Esophagus squamous epithelium (tissue), 4 donors: ENCODE measurements around the gene TAF10.

ENCODE experiments used
- CTCF ChIP-seq, 6 experiments: fragments of 450-650 bp in 4 of 6; fragments of 200-600 bp in 2 of 6; sonication (generic) in 2 of 6; IDR thresholded peaks; one replicate each; pipeline ENCODE4 v1.5.1; 2016 to 2019; ENCODE audit warnings: antibody characterized with exemption in 6 of 6, mild to moderate bottlenecking in 4 of 6, moderate library complexity in 4 of 6
- POLR2A ChIP-seq, 4 donors: fragments of 450-650 bp; IDR thresholded peaks; one replicate each; pipeline ENCODE4 v1.6.1; 2017; ENCODE audit warnings: antibody characterized with exemption in 4 of 4, mild to moderate bottlenecking in 4 of 4, moderate library complexity in 3 of 4

GRCh38 chr11:6604081-6604626, 7.9 kb downstream of the TAF10 start:
- TF ChIP-seq CTCF (IDR thresholded peaks at IDR 0.05) (peak in 1 of 6 experiments; percentile 10), POLR2A (IDR thresholded peaks at IDR 0.05) (no peak)
